Spleen (tissue), 11 donors: ENCODE results near the gene TMED5. TPM values are rescaled to one million over a fixed set of nuclear protein-coding genes. Genes with fewer than 3 reads are reported as not detected.

Experiments used
- DNase-seq: peaks from one replicate; pipeline ENCODE4 v3.0.0-alpha.2; 2020
- H3K27ac ChIP-seq, 8 donors: fragments of 200-600 bp; sonication (generic) in 7 of 8; 1 replicate in 4 of 8; 2 replicates in 4 of 8; pipeline versions ENCODE4 v1.5.0 to v1.8.0; 2016 to 2021; ENCODE audit warnings: inconsistent platforms in 4 of 8, mild to moderate bottlenecking in 4 of 8, moderate library complexity in 1 of 8
- H3K27me3 ChIP-seq, 7 donors: fragments of 200-600 bp; sonication (generic) in 6 of 7; replicated peaks in 1 of 7; 1 replicate in 4 of 7; 2 replicates in 3 of 7; pipeline versions ENCODE4 v1.5.0 to v1.8.0; 2016 to 2021; ENCODE audit warnings: inconsistent platforms in 3 of 7, mild to moderate bottlenecking in 1 of 7
- H3K36me3 ChIP-seq, 6 donors: fragments of 200-600 bp; sonication (generic) in 5 of 6; 1 replicate in 4 of 6; 2 replicates in 2 of 6; pipeline versions ENCODE4 v1.5.0 to v1.8.0; 2016 to 2021; ENCODE audit warnings: inconsistent platforms in 2 of 6
- H3K4me1 ChIP-seq, 6 donors: fragments of 200-600 bp; sonication (generic) in 5 of 6; 1 replicate in 3 of 6; 2 replicates in 3 of 6; pipeline versions ENCODE4 v1.5.0 to v1.8.0; 2016 to 2021; ENCODE audit warnings: inconsistent platforms in 3 of 6
- H3K4me3 ChIP-seq, 8 donors: fragments of 200-600 bp; sonication (generic) in 7 of 8; 1 replicate in 4 of 8; 2 replicates in 4 of 8; pipeline versions ENCODE4 v1.5.0 to v1.8.0; 2016 to 2021; ENCODE audit warnings: inconsistent platforms in 4 of 8, mild to moderate bottlenecking in 4 of 8, moderate library complexity in 2 of 8
- H3K9me3 ChIP-seq, 8 donors: fragments of 200-600 bp; sonication (generic) in 7 of 8; 1 replicate in 4 of 8; 2 replicates in 4 of 8; pipeline versions ENCODE4 v1.5.0 to v1.8.0; 2016 to 2021; ENCODE audit warnings: inconsistent platforms in 4 of 8
- CTCF ChIP-seq, 11 experiments: fragments of 200-600 bp in 7 of 11; fragments of 450-650 bp in 4 of 11; sonication (generic) in 4 of 11; IDR thresholded peaks in 8 of 11; conservative IDR thresholded peaks in 3 of 11; 1 replicate in 7 of 11; 2 replicates in 4 of 11; pipeline versions ENCODE4 v1.4.0 to v1.8.0; 2016 to 2021; ENCODE audit warnings: antibody characterized with exemption in 11 of 11, inconsistent platforms in 4 of 11, mild to moderate bottlenecking in 1 of 11
- POLR2A ChIP-seq, 3 donors: fragments of 450-650 bp; IDR thresholded peaks; one replicate each; pipeline ENCODE4 v1.5.1; 2017; ENCODE audit warnings: antibody characterized with exemption in 3 of 3, mild to moderate bottlenecking in 1 of 3
- POLR2AphosphoS5 ChIP-seq, 3 donors: sonication (generic); formaldehyde crosslinking; IDR thresholded peaks; one replicate each; pipeline ENCODE4 v1.5.1; 2017; ENCODE audit warnings: antibody characterized with exemption in 3 of 3
- WGBS, 5 donors: extraction: QIAGEN DNeasy Blood & Tissue Kit in 3 of 5; methylation state at CpG; one replicate each; pipeline versions ENCODE4 v1.1.5 to v1.1.7; 2013 to 2018; 5-methylcytosine and 5-hydroxymethylcytosine counted together
- intact Hi-C: fragments of 100-400 bp; cut with DNase I; formaldehyde crosslinking; loops from one replicate; pipeline ENCODE4 v1.15.0; 2023; ENCODE audit warnings: low total_unique reads
- polyA plus RNA-seq, 3 donors: library from polyadenylated mRNA; stranded (reverse); fragments of 200-250 nt; gene quantifications; one replicate each; pipeline ENCODE4 v1.2.1, GENCODE V29; 2013
- total RNA-seq, 7 donors: library from RNA; depleted of rRNA in 3 of 7; stranded (reverse); fragments of >200 nt in 3 of 7; fragmentation: NEBNext Ultra II Directional in 4 of 7; extraction: Animal tissue kit (Norgen Biotek cat#: 25700) in 4 of 7; gene quantifications; one replicate each; pipeline versions ENCODE4 v1.1.0 to v1.2.1, GENCODE V29; 2016 to 2021
- donor health status: healthy with polysubstance abuse.
- donor health status: DM: no; HTN: no; CAD: no; lungs with moderate emphysema.
- donor health status: DM: no; HTN: no; CAD: no.
- donor health status: Bipolar disorder and iron deficiency.
- donor health status: healthy.
- donor health status: DM: no; HTN: no; CAD: no.
- donor health status: DM: yes; HTN: yes; CAD: no.

TMED5 gene
- total and polyA plus RNA-seq, 10 donors, result 11.1 to 102 (median 53.9) TPM

- Histone ChIP-seq H3K36me3 (peaks cover 0 to 40% (median 9%) of the 10 kb centered on the region in 6 donors), H3K4me1 (peaks cover 0 to 5% (median 0%) of the 10 kb centered on the region in 6 donors), H3K27me3 (no peaks in the 10 kb centered on the region), H3K27ac (no peak overlapping the region), H3K4me3 (no peak overlapping the region), H3K9me3 (no peaks in the 10 kb centered on the region)
- 97 to 99% (median 98%) methylated on average over 4 of the region's 4 CpGs for WGBS, 5 donors
- intact Hi-C loops, result no loop called here
- TF ChIP-seq POLR2AphosphoS5 (IDR thresholded peaks at IDR 0.05) (no peak), CTCF (IDR thresholded peaks at IDR 0.05 in 8 of 11, conservative IDR thresholded peaks at IDR 0.05 in 3 of 11) (no peak), POLR2A (IDR thresholded peaks at IDR 0.05) (no peak)
- DNase-seq, result no peak
Measured at GRCh38 chr1:93143769-93144168, 36.4 kb downstream of the TMED5 start.

GRCh38 chr1:93143136-93143535 is 37.1 kb downstream of the TMED5 start:
- H3K27ac ChIP-seq, result no peak overlapping the region
- no peak for DNase-seq
- intact Hi-C loops, result no loop called here
- H3K36me3 ChIP-seq, result peaks cover 0 to 40% (median 11%) of the 10 kb centered on the region in 6 donors
- no peak for TF ChIP-seq POLR2AphosphoS5 (IDR thresholded peaks at IDR 0.05)
- TF ChIP-seq CTCF (IDR thresholded peaks at IDR 0.05 in 8 of 11, conservative IDR thresholded peaks at IDR 0.05 in 3 of 11), result no peak
- no peak for TF ChIP-seq POLR2A (IDR thresholded peaks at IDR 0.05)
- 93 to 96% (median 94%) methylated on average over 1 of the region's 1 CpG for WGBS, 5 donors
- peaks cover 0 to 5% (median 0%) of the 10 kb centered on the region in 6 donors for H3K4me1 ChIP-seq
- H3K4me3 ChIP-seq, result no peak overlapping the region
- no peaks in the 10 kb centered on the region for H3K27me3 ChIP-seq
- H3K9me3 ChIP-seq, result no peaks in the 10 kb centered on the region

- intact Hi-C loops, result no loop called here
- Histone ChIP-seq H3K4me1 (no peaks in the 10 kb centered on the region), H3K36me3 (peaks cover 0 to 41% (median 18%) of the 10 kb centered on the region in 6 donors), H3K4me3 (no peak overlapping the region), H3K27ac (no peak overlapping the region), H3K27me3 (no peaks in the 10 kb centered on the region), H3K9me3 (no peaks in the 10 kb centered on the region)
- 94 to 99% (median 98%) methylated on average over 2 of the region's 2 CpGs for WGBS, 5 donors
- no peak for DNase-seq
- TF ChIP-seq POLR2A (IDR thresholded peaks at IDR 0.05) (no peak), CTCF (IDR thresholded peaks at IDR 0.05 in 8 of 11, conservative IDR thresholded peaks at IDR 0.05 in 3 of 11) (no peak), POLR2AphosphoS5 (IDR thresholded peaks at IDR 0.05) (no peak)
Measured at GRCh38 chr1:93142161-93142560, 38.1 kb downstream of the TMED5 start.

GRCh38 chr1:93140106-93140505 is 40.1 kb downstream of the TMED5 start:
- H3K27ac ChIP-seq, result no peak overlapping the region
- H3K4me3 ChIP-seq, result no peak overlapping the region
- TF ChIP-seq CTCF (IDR thresholded peaks at IDR 0.05 in 8 of 11, conservative IDR thresholded peaks at IDR 0.05 in 3 of 11), result no peak
- TF ChIP-seq POLR2AphosphoS5 (IDR thresholded peaks at IDR 0.05), result no peak
- no peak for TF ChIP-seq POLR2A (IDR thresholded peaks at IDR 0.05)
- intact Hi-C loops, result no loop called here
- WGBS, 5 donors, result 77 to 94% (median 81%) methylated on average over 1 of the region's 1 CpG
- DNase-seq, result no peak
- no peaks in the 10 kb centered on the region for H3K27me3 ChIP-seq
- peaks cover 0 to 62% (median 38%) of the 10 kb centered on the region in 6 donors for H3K36me3 ChIP-seq
- H3K4me1 ChIP-seq, result no peaks in the 10 kb centered on the region
- H3K9me3 ChIP-seq, result no peaks in the 10 kb centered on the region
